Liver (tissue), 9 donors: ENCODE results near the gene TMEM179. TPM values are rescaled to one million over a fixed set of nuclear protein-coding genes. Genes with fewer than 3 reads are reported as not detected.

Source experiments
- DNase-seq: peaks from one replicate; pipeline ENCODE4 v3.0.0-alpha.2; 2017; ENCODE audit warnings: low spot score
- H3K27ac ChIP-seq, 2 donors: one replicate each; pipeline ENCODE4 v1.7.0; 2013; ENCODE audit warnings: inconsistent platforms in 2 of 2, low read length in 2 of 2, control low read depth in 1 of 2, low read depth in 1 of 2, mild to moderate bottlenecking in 1 of 2
- H3K27me3 ChIP-seq, 4 donors: one replicate each; pipeline versions ENCODE4 v1.6.1 to v1.7.0; 2013; ENCODE audit warnings: low read length in 3 of 4, inconsistent platforms in 1 of 4, mild to moderate bottlenecking in 1 of 4, moderate library complexity in 1 of 4; ENCODE audit not compliant: control insufficient read depth in 4 of 4, insufficient read depth in 4 of 4
- H3K36me3 ChIP-seq, 4 donors: one replicate each; pipeline versions ENCODE4 v1.6.1 to v1.7.0; 2013; ENCODE audit warnings: low read length in 3 of 4, mild to moderate bottlenecking in 3 of 4, low read depth in 1 of 4, moderate library complexity in 1 of 4; ENCODE audit not compliant: control insufficient read depth in 4 of 4, insufficient read depth in 3 of 4
- H3K4me1 ChIP-seq, 4 donors: one replicate each; pipeline versions ENCODE4 v1.6.1 to v1.7.0; 2013; ENCODE audit warnings: low read length in 3 of 4, mild to moderate bottlenecking in 3 of 4, moderate library complexity in 1 of 4; ENCODE audit not compliant: control insufficient read depth in 4 of 4, insufficient read depth in 4 of 4
- H3K4me3 ChIP-seq, 3 donors: one replicate each; pipeline versions ENCODE4 v1.6.1 to v1.7.0; 2013; ENCODE audit warnings: low read length in 3 of 3, control low read depth in 1 of 3, low read depth in 1 of 3, mild to moderate bottlenecking in 1 of 3
- H3K9ac ChIP-seq, 2 donors: one replicate each; pipeline ENCODE4 v1.7.0; 2013; ENCODE audit warnings: low read length in 2 of 2, mild to moderate bottlenecking in 2 of 2, moderate library complexity in 2 of 2, control low read depth in 1 of 2, low read depth in 1 of 2
- H3K9me3 ChIP-seq, 4 donors: one replicate each; pipeline versions ENCODE4 v1.6.1 to v1.7.0; 2013; ENCODE audit warnings: low read length in 3 of 4; ENCODE audit not compliant: control insufficient read depth in 4 of 4
- FOXA1 ChIP-seq: IDR thresholded peaks from 2 replicates; pipeline ENCODE4 v1.6.1; 2016; ENCODE audit warnings: antibody characterized with exemption
- FOXA2 ChIP-seq: IDR thresholded peaks from 2 replicates; pipeline ENCODE4 v1.6.1; 2016; ENCODE audit warnings: antibody characterized with exemption
- GABPA ChIP-seq, 2 donors: IDR thresholded peaks in 1 of 2; conservative IDR thresholded peaks in 1 of 2; 2 replicates each; pipeline ENCODE4 v1.6.1; 2016; ENCODE audit warnings: antibody characterized with exemption in 2 of 2, mild to moderate bottlenecking in 1 of 2, moderate library complexity in 1 of 2
- HNF4G ChIP-seq: IDR thresholded peaks from 2 replicates; pipeline ENCODE4 v1.6.1; 2016; ENCODE audit warnings: antibody characterized with exemption
- JUND ChIP-seq, 2 donors: IDR thresholded peaks; 2 replicates each; pipeline ENCODE4 v1.6.1; 2016; ENCODE audit warnings: antibody characterized with exemption in 2 of 2
- NR2F2 ChIP-seq: IDR thresholded peaks from 2 replicates; pipeline ENCODE4 v1.6.1; 2016; ENCODE audit warnings: antibody characterized with exemption
- RXRA ChIP-seq, 2 donors: IDR thresholded peaks; 2 replicates each; pipeline ENCODE4 v1.6.1; 2017 to 2018; ENCODE audit warnings: antibody characterized with exemption in 2 of 2, mild to moderate bottlenecking in 1 of 2
- SP1 ChIP-seq: IDR thresholded peaks from 2 replicates; pipeline ENCODE4 v1.6.1; 2018; ENCODE audit warnings: antibody characterized with exemption, mild to moderate bottlenecking
- TAF1 ChIP-seq: conservative IDR thresholded peaks from 2 replicates; pipeline ENCODE4 v1.6.1; 2016; ENCODE audit warnings: antibody characterized with exemption, mild to moderate bottlenecking
- YY1 ChIP-seq: IDR thresholded peaks from 2 replicates; pipeline ENCODE4 v1.6.1; 2016; ENCODE audit warnings: antibody characterized with exemption, mild to moderate bottlenecking
- WGBS: extraction: QIAGEN DNeasy Blood & Tissue Kit; methylation state at CpG from one replicate; pipeline ENCODE4 v1.1.7; 2013; 5-methylcytosine and 5-hydroxymethylcytosine counted together
- polyA plus RNA-seq, 2 donors: library from polyadenylated mRNA; stranded (reverse) in 1 of 2; unstranded in 1 of 2; fragments of 200-250 nt in 1 of 2; fragments of >200 nt in 1 of 2; fragmentation: Nextera tagmentation in 1 of 2; extraction: Ambion mirVana in 1 of 2; gene quantifications; one replicate each; pipeline versions ENCODE4 v1.2.1 to v1.2.3, GENCODE V29; 2013 to 2015
- total RNA-seq, 2 donors: library from RNA; depleted of rRNA; stranded (reverse); fragments of >200 nt; gene quantifications; one replicate each; pipeline ENCODE4 v1.2.3, GENCODE V29; 2014
- TF ChIP-seq, protein P1 (sequence below): fragments of 150-350 bp; IDR thresholded peaks from 2 replicates; pipeline ENCODE4 v1.5.1; 2017; ENCODE audit warnings: improper control_type of control experiment, low read depth, low read length; ENCODE audit not compliant: missing input control
- TF ChIP-seq, protein P2 (sequence below): IDR thresholded peaks from 2 replicates; pipeline ENCODE4 v1.6.1; 2016; ENCODE audit warnings: antibody characterized with exemption
- TF ChIP-seq, protein P3 (sequence below): IDR thresholded peaks from 2 replicates; pipeline ENCODE4 v1.6.1; 2016; ENCODE audit warnings: antibody characterized with exemption, mild to moderate bottlenecking
- donor health status: healthy.
- donor health status: healthy.
- donor health status: healthy.
- donor health status: healthy.
- donor health status: healthy.

TMEM179 gene
- total and polyA plus RNA-seq, 4 donors, result 0.12 to 0.37 TPM; not detected in 2

DNA sequence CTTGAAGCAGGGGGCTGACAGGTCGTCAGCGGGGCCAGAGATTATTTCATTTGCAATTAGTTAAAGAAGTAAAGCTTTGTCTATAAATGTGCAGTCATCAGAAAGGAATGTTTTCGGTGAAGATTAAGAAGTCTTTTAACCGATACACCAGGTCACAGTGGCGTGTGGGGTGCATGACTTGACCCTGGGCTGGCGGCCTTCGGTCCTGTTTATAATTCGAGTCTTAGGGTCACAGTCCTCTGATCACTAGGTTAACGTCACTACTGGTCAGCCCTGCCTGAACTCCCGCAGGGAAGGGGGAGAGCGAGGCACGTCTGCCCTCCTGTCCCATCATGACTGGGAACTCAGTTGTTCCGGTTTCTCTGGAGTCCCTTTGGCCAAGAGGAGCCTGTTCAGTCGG, 30.0 kb downstream of the TMEM179 start:
- Histone ChIP-seq H3K9me3 (no peaks in the 10 kb centered on the region), H3K4me3 (no peak overlapping the region), H3K9ac (no peak overlapping the region), H3K4me1 (peaks cover 9 to 32% (median 31%) of the 10 kb centered on the region in 4 donors), H3K27me3 (no peaks in the 10 kb centered on the region), H3K27ac (peak overlapping the region in 1 of 2 donors; percentile 31), H3K36me3 (no peaks in the 10 kb centered on the region)
- no peak for DNase-seq
- TF ChIP-seq GABPA (IDR thresholded peaks at IDR 0.05 in 1 of 2, conservative IDR thresholded peaks at IDR 0.05 in 1 of 2), result no peak
- TF ChIP-seq JUND (IDR thresholded peaks at IDR 0.05), result peak in 1 of 2 donors; percentile 56
- peak; percentile 98 for TF ChIP-seq NR2F2
- TF ChIP-seq YY1, result no peak
- peak; percentile 29 for TF ChIP-seq SP1
- TF ChIP-seq RXRA (IDR thresholded peaks at IDR 0.05), result peak; percentile 79 to 86
- TF ChIP-seq FOXA2, result no peak
- 77% methylated on average over 14 of the region's 14 CpGs for WGBS

DNA sequence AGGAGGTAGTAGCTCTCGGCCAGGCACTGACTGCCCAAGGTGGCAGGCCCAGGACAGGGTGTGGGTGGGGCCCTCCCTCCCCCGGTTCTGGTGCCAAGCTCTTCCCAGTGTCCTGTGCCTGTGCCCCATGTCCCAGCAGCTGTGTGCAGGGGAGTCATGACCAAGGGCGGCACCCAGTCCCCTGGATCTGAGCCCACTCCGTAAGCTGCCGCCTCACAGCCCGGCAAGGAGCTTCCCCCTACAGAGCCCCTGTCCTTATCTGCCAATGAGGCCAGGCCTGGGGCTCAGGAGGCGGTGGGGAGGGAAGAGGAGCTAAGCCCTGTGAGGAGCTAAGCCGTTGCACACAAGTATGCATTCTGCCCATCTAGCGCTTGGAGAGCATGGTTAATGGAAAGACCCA, 30.6 kb downstream of the TMEM179 start:
- H3K27ac ChIP-seq, result peak overlapping the region in 1 of 2 donors; percentile 31
- WGBS, result 81% methylated on average over 9 of the region's 9 CpGs

DNA sequence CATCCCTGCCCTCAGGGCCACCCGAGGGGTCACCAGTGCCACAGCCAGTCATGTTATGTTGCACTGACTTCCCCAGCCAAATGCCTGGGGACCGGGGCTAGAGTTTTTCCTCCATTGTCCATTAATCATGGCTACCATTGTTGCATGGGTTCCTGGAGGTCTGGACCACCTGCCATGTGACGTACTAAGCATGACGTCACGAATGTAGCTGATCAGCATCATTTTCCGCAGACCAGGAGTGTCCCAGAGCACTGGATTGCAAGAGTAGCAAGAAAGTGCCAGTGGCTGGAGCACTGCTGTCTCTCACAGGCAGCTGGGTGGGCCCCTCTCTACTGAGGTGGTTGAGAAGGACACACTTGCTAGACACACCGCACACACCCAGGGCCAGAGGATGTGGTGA, 31.9 kb downstream of the TMEM179 start:
- no peaks in the 10 kb centered on the region for H3K27me3 ChIP-seq
- WGBS, result 88% methylated on average over 7 of the region's 7 CpGs
- H3K9me3 ChIP-seq, result no peaks in the 10 kb centered on the region
- H3K4me1 ChIP-seq, result peaks cover 6 to 14% (median 12%) of the 10 kb centered on the region in 4 donors
- H3K9ac ChIP-seq, result no peak overlapping the region
- no peaks in the 10 kb centered on the region for H3K36me3 ChIP-seq
- no peak for DNase-seq
- no peak overlapping the region for H3K4me3 ChIP-seq
- H3K27ac ChIP-seq, result no peak overlapping the region
- TF ChIP-seq FOXA1, result no peak
- TF ChIP-seq JUND (IDR thresholded peaks at IDR 0.05), result no peak
- TF ChIP-seq, protein P1, sequence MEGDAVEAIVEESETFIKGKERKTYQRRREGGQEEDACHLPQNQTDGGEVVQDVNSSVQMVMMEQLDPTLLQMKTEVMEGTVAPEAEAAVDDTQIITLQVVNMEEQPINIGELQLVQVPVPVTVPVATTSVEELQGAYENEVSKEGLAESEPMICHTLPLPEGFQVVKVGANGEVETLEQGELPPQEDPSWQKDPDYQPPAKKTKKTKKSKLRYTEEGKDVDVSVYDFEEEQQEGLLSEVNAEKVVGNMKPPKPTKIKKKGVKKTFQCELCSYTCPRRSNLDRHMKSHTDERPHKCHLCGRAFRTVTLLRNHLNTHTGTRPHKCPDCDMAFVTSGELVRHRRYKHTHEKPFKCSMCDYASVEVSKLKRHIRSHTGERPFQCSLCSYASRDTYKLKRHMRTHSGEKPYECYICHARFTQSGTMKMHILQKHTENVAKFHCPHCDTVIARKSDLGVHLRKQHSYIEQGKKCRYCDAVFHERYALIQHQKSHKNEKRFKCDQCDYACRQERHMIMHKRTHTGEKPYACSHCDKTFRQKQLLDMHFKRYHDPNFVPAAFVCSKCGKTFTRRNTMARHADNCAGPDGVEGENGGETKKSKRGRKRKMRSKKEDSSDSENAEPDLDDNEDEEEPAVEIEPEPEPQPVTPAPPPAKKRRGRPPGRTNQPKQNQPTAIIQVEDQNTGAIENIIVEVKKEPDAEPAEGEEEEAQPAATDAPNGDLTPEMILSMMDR, result no peak

More for the DNA sequence above, 30.6 kb downstream of the TMEM179 start:
- H3K9me3 ChIP-seq, result no peaks in the 10 kb centered on the region
- no peaks in the 10 kb centered on the region for H3K27me3 ChIP-seq
- H3K4me3 ChIP-seq, result no peak overlapping the region
- TF ChIP-seq HNF4G (no peak), FOXA2 (no peak), SP1 (no peak), FOXA1 (no peak), GABPA (IDR thresholded peaks at IDR 0.05 in 1 of 2, conservative IDR thresholded peaks at IDR 0.05 in 1 of 2) (no peak), TAF1 (no peak)
- TF ChIP-seq, protein P2, sequence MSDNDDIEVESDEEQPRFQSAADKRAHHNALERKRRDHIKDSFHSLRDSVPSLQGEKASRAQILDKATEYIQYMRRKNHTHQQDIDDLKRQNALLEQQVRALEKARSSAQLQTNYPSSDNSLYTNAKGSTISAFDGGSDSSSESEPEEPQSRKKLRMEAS, result no peak
- TF ChIP-seq, protein P3, sequence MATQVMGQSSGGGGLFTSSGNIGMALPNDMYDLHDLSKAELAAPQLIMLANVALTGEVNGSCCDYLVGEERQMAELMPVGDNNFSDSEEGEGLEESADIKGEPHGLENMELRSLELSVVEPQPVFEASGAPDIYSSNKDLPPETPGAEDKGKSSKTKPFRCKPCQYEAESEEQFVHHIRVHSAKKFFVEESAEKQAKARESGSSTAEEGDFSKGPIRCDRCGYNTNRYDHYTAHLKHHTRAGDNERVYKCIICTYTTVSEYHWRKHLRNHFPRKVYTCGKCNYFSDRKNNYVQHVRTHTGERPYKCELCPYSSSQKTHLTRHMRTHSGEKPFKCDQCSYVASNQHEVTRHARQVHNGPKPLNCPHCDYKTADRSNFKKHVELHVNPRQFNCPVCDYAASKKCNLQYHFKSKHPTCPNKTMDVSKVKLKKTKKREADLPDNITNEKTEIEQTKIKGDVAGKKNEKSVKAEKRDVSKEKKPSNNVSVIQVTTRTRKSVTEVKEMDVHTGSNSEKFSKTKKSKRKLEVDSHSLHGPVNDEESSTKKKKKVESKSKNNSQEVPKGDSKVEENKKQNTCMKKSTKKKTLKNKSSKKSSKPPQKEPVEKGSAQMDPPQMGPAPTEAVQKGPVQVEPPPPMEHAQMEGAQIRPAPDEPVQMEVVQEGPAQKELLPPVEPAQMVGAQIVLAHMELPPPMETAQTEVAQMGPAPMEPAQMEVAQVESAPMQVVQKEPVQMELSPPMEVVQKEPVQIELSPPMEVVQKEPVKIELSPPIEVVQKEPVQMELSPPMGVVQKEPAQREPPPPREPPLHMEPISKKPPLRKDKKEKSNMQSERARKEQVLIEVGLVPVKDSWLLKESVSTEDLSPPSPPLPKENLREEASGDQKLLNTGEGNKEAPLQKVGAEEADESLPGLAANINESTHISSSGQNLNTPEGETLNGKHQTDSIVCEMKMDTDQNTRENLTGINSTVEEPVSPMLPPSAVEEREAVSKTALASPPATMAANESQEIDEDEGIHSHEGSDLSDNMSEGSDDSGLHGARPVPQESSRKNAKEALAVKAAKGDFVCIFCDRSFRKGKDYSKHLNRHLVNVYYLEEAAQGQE, result no peak
- DNase-seq, result no peak
- H3K9ac ChIP-seq, result no peak overlapping the region
- H3K36me3 ChIP-seq, result no peaks in the 10 kb centered on the region
- peaks cover 6 to 26% (median 25%) of the 10 kb centered on the region in 4 donors for H3K4me1 ChIP-seq
